Testis (tissue), 2 donors: ENCODE measurements around the gene HELT.

Experiments used
- CTCF ChIP-seq, 3 experiments: fragments of 450-650 bp in 2 of 3; fragments of 200-600 bp in 1 of 3; sonication (generic) in 1 of 3; IDR thresholded peaks; one replicate each; pipeline ENCODE4 v1.5.1; 2016 to 2019; ENCODE audit warnings: antibody characterized with exemption in 3 of 3, mild to moderate bottlenecking in 2 of 3, moderate library complexity in 1 of 3
- POLR2A ChIP-seq: fragments of 450-650 bp; IDR thresholded peaks from one replicate; pipeline ENCODE4 v1.6.1; 2017; ENCODE audit warnings: antibody characterized with exemption, mild to moderate bottlenecking, moderate library complexity

GRCh38 chr4:184979461-184980124 is 38.7 kb upstream of the HELT start:
- TF ChIP-seq CTCF (IDR thresholded peaks at IDR 0.05): no peak
- no peak for TF ChIP-seq POLR2A
